ENCODE measurements around the gene ERVFRD-1.

- TF ChIP-seq TOX (CRISPR knock-in tag; IDR thresholded peaks at IDR 0.05; ENCODE audit: borderline replicate concordance) (no peak), RARB (CRISPR knock-in tag; IDR thresholded peaks at IDR 0.05) (no peak), CREB5 (CRISPR knock-in tag; IDR thresholded peaks at IDR 0.05; ENCODE audit: low read depth) (no peak), ZC3H10 (CRISPR knock-in tag; IDR thresholded peaks at IDR 0.05) (no peak), ZFP3 (CRISPR knock-in tag; IDR thresholded peaks at IDR 0.05) (no peak), ARNTL (CRISPR knock-in tag; IDR thresholded peaks at IDR 0.05; ENCODE audit: borderline replicate concordance, low read depth) (no peak), PATZ1 (CRISPR knock-in tag; IDR thresholded peaks at IDR 0.05; ENCODE audit: borderline replicate concordance) (no peak), ISL1 (CRISPR knock-in tag; IDR thresholded peaks at IDR 0.05) (no peak), TCF4 (CRISPR knock-in tag; IDR thresholded peaks at IDR 0.05; ENCODE audit: borderline replicate concordance) (no peak), TSHZ2 (CRISPR knock-in tag; IDR thresholded peaks at IDR 0.05) (no peak), CSDC2 (CRISPR knock-in tag; IDR thresholded peaks at IDR 0.05) (no peak), ZFP30 (CRISPR knock-in tag; IDR thresholded peaks at IDR 0.05) (no peak), ZNF70 (CRISPR knock-in tag; IDR thresholded peaks at IDR 0.05) (no peak)
Measured at GRCh38 chr6:11120271-11121005, 8.9 kb upstream of the ERVFRD-1 start.

Measured in SK-N-SH treated with all-trans-retinoic acid at 6 μM for 48 hours (cell line).